ENCODE data around the gene TDRD5. TPM values are rescaled to one million over a fixed set of nuclear protein-coding genes. Genes with fewer than 3 reads are reported as not detected.
"Not testable (repeated sequence)": the region's sequence is repeated elsewhere in the genome, so short reads cannot be mapped to it uniquely, and the experiment has no call there.

The TDRD5 gene
- total RNA-seq, 1 donor = not detected

GRCh38 chr1:179637211-179637860, 45.7 kb downstream of the TDRD5 start:
- no peak for DNase-seq (ENCODE audit: low read depth)
- TF ChIP-seq CTCF (IDR thresholded peaks at IDR 0.05; ENCODE audit: insufficient read depth, low read length) = no peak
- no peak overlapping the region for H3K4me3 ChIP-seq (ENCODE audit: low read depth, low read length)

- no peak for DNase-seq (ENCODE audit: low read depth)
- no peak overlapping the region for H3K4me3 ChIP-seq (ENCODE audit: low read depth, low read length)
- TF ChIP-seq CTCF (IDR thresholded peaks at IDR 0.05; ENCODE audit: insufficient read depth, low read length) = no peak
These were observed 69.4 kb downstream of the TDRD5 start for GRCh38 chr1:179661018-179661417.

- no peak for TF ChIP-seq CTCF (IDR thresholded peaks at IDR 0.05; ENCODE audit: insufficient read depth, low read length)
- H3K4me3 ChIP-seq (ENCODE audit: low read depth, low read length) = no peak overlapping the region
- DNase-seq (ENCODE audit: low read depth) = no peak
These were observed 72.2 kb downstream of the TDRD5 start for GRCh38 chr1:179663810-179664209.

- H3K4me3 ChIP-seq (ENCODE audit: low read depth, low read length) = no peak overlapping the region
- DNase-seq (ENCODE audit: low read depth) = no peak
- no peak for TF ChIP-seq CTCF (IDR thresholded peaks at IDR 0.05; ENCODE audit: insufficient read depth, low read length)
These were observed 86.2 kb downstream of the TDRD5 start for GRCh38 chr1:179677882-179678281.

GRCh38 chr1:179694530-179694929, 102.9 kb downstream of the TDRD5 start:
- DNase-seq (ENCODE audit: low read depth); H3K4me3 ChIP-seq (ENCODE audit: low read depth, low read length): not testable (repeated sequence)

GRCh38 chr1:179702946-179703539, 111.4 kb downstream of the TDRD5 start:
- no peak overlapping the region for H3K4me3 ChIP-seq (ENCODE audit: low read depth, low read length)
- TF ChIP-seq CTCF (IDR thresholded peaks at IDR 0.05; ENCODE audit: insufficient read depth, low read length) = no peak
- DNase-seq (ENCODE audit: low read depth) = no peak

GRCh38 chr1:179706339-179706941, 114.8 kb downstream of the TDRD5 start:
- peak; percentile 77 for DNase-seq (ENCODE audit: low read depth)
- H3K4me3 ChIP-seq (ENCODE audit: low read depth, low read length) = no peak overlapping the region
- TF ChIP-seq CTCF (IDR thresholded peaks at IDR 0.05; ENCODE audit: insufficient read depth, low read length) = peak; percentile 69

Measured in fibroblast of the aortic adventitia (primary cell).